GM18867 (cell line): ENCODE results near the gene MST1.

Experiments used
- ATAC-seq: cut with Tn5 transposase; IDR thresholded peaks from one replicate; pipeline ENCODE4 v1.9.1; 2021; ENCODE audit warnings: mild to moderate bottlenecking, moderate library complexity; ENCODE audit not compliant: unreplicated experiment

The MST1 gene

GRCh38 chr3:49689046-49689907, at the start of gene MST1, which contains the start of gene RNF123:
MST1 (minus strand) TSS chr3:49689474; CDS start chr3:49688691, 783 bp downstream.
RNF123 (plus strand) TSS chr3:49689557; CDS start chr3:49691166, 1,609 bp downstream.
- peak; percentile 56 for ATAC-seq

DNA sequence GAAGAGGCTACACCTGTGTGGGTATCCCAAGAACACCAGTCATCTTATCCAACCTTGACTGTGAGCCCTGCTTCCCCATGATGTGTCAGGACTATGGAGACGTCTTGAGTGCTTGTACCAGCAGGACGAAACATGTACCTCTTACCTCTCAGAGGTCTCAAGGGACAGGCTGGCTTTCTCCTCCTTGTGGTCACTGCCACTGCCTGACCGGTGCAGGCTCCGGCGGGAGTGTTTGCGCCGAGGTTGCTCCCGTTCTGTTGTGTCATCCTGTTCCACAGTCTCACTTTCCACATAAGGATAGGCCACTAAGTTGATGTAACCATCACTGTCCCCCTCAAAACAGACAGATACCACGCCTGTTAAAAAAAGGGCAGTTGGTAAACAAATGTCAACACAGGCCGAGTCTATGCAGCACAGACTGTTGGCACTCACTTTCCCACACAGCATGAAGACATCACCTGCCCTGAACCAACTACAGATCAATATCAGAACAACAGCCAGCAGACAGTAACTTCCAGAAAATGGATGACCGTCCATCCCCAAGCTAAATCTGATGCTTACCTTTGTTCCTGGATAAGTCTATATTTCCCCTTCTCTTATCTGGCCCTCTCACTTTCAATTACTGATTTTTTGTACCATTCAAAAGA, 48.9 kb upstream of the MST1 start:
- ATAC-seq: no peak

- ATAC-seq: no peak
Measured at GRCh38 chr3:49734752-49735151, 45.5 kb upstream of the MST1 start.

- no peak for ATAC-seq
Measured at GRCh38 chr3:49733551-49733950, 44.3 kb upstream of the MST1 start.

DNA sequence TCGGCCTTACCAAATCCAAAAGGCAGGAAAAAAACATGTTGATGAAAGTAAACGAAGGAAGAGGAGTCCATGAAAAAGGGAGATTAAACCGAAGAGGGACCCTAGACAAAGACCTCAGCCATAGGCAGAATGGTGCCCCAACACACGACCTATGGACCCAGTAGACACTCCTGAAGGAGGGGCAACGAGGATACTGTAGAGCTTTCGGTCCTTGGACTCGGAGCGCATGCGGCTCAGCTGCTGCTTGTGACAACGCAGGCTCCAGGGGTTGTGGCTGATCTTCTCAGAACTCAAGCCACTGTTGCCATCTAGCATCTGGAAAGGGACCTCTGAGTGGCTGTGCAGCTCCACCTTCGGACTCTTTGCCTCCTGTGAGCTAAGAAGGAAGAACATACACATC, 43.3 kb upstream of the MST1 start:
- ATAC-seq: no peak

DNA sequence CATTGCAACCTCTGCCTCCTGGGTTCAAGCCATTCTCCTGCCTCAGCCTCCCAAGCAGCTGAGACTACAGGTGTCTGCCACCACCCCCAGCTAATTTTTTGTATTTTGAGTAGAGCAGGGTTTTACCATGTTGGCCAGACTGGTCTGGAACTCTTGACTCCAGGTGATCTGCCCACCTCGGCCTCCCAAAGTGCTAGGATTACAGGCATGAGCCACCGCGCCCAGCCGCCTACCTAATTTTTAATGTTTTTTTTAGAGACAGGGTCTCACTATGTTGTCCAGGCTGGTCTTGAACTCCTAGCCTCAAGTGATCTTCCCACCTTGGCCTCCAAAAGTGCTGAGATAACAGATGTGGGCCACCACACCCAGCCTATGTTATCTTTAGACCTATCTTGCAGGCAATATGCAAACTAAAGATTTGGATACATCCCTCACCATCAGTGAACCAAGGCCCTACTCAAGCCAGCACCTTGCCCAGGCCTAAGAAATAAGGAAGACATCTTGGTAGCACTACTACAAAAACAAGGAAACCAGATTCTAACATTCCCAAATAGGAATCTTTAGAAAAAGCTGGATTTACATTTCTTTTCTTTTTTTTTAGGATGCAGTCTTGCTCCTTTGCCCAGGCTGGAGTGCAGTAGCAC, 40.8 kb upstream of the MST1 start:
- ATAC-seq: no peak

GRCh38 chr3:49727924-49728361, 38.7 kb upstream of the MST1 start:
- ATAC-seq: no peak

DNA sequence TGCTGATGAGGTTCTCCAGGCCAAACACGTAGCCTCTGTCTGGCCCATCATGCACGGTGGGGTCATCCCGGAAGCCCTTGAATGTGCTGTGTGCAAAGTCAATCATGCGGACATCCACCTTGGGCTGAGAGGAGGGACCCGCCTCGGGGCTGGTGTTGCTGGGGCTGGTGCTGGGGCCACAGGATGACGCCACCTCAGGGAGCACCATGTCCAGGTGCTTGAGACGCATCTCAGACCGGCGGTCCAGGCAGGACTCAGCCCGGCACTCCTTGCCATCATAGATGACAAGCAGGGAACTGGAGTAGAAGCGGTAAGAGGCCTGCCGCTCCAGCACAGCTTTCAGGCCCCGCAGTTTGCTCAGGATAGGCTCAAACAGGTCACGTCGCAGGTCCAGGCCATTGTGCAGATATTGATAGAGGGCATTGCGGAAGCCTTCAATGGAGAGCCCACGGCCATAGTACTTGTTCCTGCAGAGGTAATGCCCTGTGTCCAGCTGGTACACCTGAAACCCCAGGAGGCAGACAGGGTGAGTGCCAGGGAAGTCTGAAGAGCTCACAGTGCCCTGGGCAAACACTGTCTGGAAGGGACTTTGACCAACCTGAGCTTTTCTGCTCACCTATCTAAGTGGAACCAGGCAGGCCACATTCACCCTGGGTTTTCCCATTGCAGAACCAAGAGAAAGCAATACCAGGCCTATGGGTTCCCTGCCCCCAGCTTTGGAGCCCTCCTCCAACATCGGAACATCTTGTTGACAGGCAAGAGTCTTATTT, 38.1 kb upstream of the MST1 start:
- no peak for ATAC-seq

DNA sequence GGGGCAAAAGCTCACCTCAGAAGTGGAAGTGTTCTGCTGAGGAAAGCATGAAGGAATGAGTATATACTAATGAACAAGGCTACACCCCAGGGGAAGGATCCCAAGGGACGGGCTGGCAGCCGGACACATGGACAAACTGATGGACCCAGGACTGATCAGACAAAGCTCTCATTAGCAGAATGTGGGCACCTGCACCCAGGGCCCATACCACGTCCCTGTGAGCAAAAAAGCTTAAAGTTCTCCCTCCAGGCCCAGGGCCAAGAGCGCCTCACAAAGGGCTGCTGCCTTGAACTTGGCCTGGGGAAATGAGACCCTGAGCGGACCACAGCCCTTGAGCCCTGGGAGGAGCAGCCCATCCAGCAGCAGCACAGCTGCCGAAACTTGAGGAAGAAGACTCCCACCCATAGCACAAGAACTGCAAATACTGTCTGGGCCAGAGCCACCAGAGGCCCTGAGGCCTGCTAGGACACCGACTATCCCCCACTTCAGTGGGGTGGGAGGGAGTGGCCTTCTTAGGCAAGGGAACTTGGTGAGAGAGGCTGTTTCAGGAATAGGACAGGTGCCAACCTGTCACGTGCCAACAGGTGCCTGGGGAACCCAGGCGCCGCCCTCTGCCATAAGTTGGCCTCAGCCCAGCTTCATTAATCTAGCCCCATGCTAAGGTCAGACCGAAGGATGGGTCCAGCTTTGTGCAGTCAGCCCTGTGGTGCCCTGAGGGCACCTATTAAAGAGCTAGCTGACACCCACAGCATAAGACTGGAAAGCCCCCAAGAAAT, 36.8 kb upstream of the MST1 start:
- no peak for ATAC-seq

DNA sequence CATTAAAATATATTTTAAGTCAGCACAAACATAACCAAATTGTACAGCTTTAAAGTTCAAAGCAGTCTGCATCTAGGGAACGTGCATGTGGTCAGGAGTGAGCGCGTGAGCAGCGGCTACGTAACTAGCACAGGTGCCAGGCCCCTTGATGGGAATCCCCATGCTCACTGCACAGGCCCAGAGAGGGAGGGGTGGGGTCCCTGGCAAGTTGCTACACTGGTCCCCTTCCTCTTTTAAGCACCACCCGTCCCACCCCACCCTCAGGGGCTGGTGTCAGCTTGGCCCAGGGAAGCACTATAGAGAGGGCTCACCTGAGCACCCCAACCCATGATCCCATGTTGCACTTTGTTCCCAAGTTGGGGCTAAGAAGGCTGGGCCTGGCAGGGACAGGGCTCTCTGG, 35.3 kb upstream of the MST1 start:
- ATAC-seq: no peak

DNA sequence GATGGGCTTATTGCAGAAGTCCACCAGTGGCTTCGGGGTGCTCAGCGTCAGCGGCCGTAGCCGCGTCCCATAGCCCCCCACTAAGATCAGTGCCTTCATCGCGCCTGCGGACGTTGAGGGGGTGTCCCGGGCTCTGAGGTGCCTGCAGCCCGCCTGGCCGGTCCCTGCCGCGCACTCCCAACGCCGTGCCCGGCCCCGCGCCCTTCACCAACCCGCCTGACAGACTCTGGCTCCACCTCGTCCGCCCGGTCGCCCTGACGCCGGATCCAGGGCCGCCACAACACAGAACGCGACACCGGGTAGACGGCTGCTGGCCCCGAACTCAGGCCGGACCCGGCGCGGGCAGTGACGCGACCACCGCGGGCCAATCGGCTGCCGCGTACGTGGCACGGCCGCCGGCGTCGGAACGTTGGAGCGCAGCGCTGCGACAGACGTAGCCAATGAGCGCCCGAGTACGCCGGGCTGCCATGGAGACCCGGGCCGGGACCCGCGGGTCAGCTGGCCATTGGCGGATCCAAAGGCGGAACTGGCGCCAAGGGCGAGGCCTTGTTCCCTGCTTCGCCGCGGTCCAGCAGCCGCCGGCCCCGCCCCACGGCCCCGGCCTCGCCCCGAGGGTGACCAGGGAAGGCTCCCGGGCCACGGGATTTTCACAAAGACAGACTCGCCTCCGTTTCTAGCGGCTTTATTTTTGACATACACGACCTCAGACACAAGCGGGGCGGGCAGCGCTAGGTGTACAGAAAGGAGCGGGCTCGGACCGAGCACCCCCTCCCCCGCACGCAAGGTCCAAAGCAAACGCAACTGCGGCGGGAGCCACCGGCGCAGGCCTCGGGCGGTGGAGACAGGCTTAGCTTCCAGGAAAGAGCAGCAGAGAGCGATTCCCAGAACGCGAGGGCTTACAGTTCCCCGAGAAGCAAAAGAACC, 34.6 kb upstream of the MST1 start, which contains the start of gene GMPPB:
Gene GMPPB (minus strand): TSS at position 324 of the 924 bp plus-strand sequence. CDS start 225 bp downstream, at position 99.
- ATAC-seq: peak; percentile 83

- no peak for ATAC-seq
Measured at GRCh38 chr3:49723296-49723627, 34.0 kb upstream of the MST1 start.

DNA sequence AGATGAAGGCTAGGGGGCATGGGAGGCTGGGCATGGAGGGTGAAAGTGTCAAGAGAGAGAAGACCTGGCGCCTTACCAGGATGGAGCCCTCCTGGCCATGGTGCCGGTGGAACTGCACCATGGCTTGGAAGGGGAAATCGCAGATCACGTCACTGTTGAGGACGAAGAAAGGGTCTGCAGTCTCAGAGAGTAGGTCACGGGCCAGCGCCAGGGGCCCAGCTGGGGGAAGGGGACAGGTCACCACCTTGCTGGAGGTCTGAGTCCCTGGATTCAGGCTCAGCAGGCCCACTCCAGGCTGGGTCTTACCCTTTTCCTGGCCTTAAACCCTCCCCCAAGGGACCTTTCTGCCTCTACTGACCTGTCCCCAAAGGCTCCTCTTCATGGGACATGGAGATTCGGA, 33.6 kb upstream of the MST1 start:
- ATAC-seq: no peak

GRCh38 chr3:49721896-49722781, 32.9 kb upstream of the MST1 start:
- no peak for ATAC-seq

GRCh38 chr3:49721596-49721895, 32.3 kb upstream of the MST1 start:
- no peak for ATAC-seq

DNA sequence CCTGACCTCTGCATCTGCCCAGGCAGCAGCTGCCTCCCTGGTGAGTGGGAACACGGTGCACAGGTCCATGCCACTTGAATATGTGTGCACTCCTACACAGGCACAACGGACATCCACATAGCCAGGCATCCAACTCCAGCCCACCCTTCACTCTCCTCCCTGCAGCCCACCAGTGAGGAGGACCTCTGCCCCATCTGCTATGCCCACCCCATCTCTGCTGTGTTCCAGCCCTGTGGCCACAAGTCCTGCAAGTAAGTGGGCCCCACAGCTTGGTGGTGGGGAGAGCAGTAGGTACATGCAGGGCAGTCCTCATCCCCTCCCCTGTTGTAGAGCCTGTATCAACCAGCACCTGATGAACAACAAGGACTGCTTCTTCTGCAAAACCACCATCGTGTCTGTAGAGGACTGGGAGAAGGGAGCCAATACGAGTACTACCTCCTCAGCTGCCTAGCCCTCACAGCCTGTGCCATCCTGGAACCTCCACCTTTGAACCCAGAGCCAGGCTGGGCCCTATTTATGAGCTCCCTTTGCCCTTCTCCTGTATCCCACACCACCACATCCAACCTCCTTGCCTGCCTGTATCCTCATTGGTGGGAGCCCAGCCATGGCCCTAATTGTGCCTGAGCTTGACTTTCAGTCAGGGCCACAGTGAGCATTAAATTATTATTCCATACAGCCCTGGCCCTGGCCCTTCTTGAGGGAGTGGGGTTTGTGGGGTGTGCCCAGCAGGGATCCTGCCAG, 31.8 kb upstream of the MST1 start:
- ATAC-seq: no peak

DNA sequence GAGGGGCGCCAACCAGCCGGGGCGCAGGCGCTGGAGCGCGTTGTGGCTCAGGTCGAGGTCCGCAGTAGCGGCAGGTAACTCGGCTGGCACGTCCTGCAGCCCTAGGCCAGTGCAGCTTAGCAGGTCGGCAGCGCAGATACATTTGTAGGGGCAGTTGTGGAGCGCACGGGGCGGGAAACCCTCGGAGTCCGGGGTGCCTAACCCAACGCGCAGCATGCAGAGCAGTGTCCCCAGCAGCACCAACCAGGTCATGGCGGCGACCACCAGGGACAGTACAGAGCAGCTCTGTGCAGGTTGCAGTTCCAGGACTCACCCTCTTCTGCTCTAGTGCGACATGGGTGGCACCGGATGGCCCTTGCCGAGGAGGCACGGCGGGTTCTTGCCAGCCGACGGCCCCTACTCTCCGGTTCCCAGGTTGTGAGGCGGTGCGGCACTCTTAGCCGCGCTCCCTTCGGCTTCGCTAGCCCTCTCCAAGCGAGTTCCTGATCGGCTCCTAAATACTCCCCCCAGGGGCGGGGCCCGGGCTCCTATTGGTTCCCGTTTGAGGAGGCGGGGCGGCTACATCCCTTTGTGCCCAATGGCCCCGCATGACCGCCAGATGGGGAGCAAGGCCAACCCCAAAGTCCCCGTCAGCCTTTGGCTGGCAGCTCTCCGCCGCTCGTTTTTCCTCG, 30.1 kb upstream of the MST1 start, which contains the start of gene AMIGO3:
Gene AMIGO3 (minus strand): TSS at position 471 of the 671 bp plus-strand sequence. CDS start 219 bp downstream, at position 252.
- ATAC-seq: peak; percentile 38
